HepG2 (cell line): ENCODE results near the gene AKAP8. TPM values are rescaled to one million over a fixed set of nuclear protein-coding genes. Genes with fewer than 3 reads are reported as not detected.

Source experiments
- ADNP ChIP-seq: sonication (generic); formaldehyde crosslinking; IDR thresholded peaks from 2 replicates; pipeline ENCODE4 v1.4.0; 2020; ENCODE audit warnings: missing genetic modification reagents
- CBX1 ChIP-seq: IDR thresholded peaks from one replicate; pipeline ENCODE4 v1.6.1; 2016; ENCODE audit warnings: antibody characterized with exemption, low read depth
- ETV5 ChIP-seq: IDR thresholded peaks from 2 replicates; pipeline ENCODE4 v1.6.1; 2018; ENCODE audit warnings: missing biosample characterization, missing genetic modification reagents, inconsistent platforms, borderline replicate concordance
- GATA4 ChIP-seq: sonication (generic); IDR thresholded peaks from 2 replicates; pipeline ENCODE4 v1.6.1; 2016; ENCODE audit warnings: antibody characterized with exemption, low read depth, borderline replicate concordance
- HNF1B ChIP-seq: sonication (generic); formaldehyde crosslinking; IDR thresholded peaks from 2 replicates; pipeline ENCODE4 v1.5.1; 2020; ENCODE audit warnings: mild to moderate bottlenecking, moderate library complexity, missing genetic modification reagents
- HOXA5 ChIP-seq: sonication (generic); formaldehyde crosslinking; IDR thresholded peaks from 2 replicates; pipeline ENCODE4 v1.4.0; 2020; ENCODE audit warnings: missing genetic modification reagents
- IRX3 ChIP-seq: sonication (generic); formaldehyde crosslinking; IDR thresholded peaks from 2 replicates; pipeline ENCODE4 v1.8.1; 2023; ENCODE audit warnings: mild to moderate bottlenecking, low read depth, missing genetic modification reagents, borderline replicate concordance
- MAF1 ChIP-seq: sonication (generic); formaldehyde crosslinking; IDR thresholded peaks from 2 replicates; pipeline ENCODE4 v1.5.0; 2020; ENCODE audit warnings: missing genetic modification reagents, borderline replicate concordance
- MLLT10 ChIP-seq: sonication (generic); formaldehyde crosslinking; IDR thresholded peaks from 2 replicates; pipeline ENCODE4 v1.4.0; 2020; ENCODE audit warnings: missing genetic modification reagents
- NFE2 ChIP-seq: sonication (generic); formaldehyde crosslinking; IDR thresholded peaks from 2 replicates; pipeline ENCODE4 v1.4.0; 2020; ENCODE audit warnings: missing genetic modification reagents
- NFRKB ChIP-seq: fragments of 450-650 bp; IDR thresholded peaks from 2 replicates; pipeline ENCODE4 v1.6.1; 2017
- NR1H2 ChIP-seq: sonication (generic); formaldehyde crosslinking; IDR thresholded peaks from 2 replicates; pipeline ENCODE4 v1.8.1; 2022; ENCODE audit warnings: low read depth, missing genetic modification reagents, borderline replicate concordance
- NR2F2 ChIP-seq: IDR thresholded peaks from 2 replicates; pipeline ENCODE4 v1.6.1; 2012; ENCODE audit warnings: low read depth, inconsistent platforms, borderline replicate concordance
- SPEN ChIP-seq: sonication (generic); formaldehyde crosslinking; IDR thresholded peaks from 2 replicates; pipeline ENCODE4 v1.5.1; 2020; ENCODE audit warnings: low read depth, mild to moderate bottlenecking, missing genetic modification reagents
- TBX3 ChIP-seq: fragments of 450-650 bp; IDR thresholded peaks from 2 replicates; pipeline ENCODE4 v1.6.1; 2017; ENCODE audit warnings: antibody characterized with exemption, mild to moderate bottlenecking, inconsistent platforms, borderline replicate concordance
- ZFP41 ChIP-seq: sonication (generic); formaldehyde crosslinking; IDR thresholded peaks from 2 replicates; pipeline ENCODE4 v1.4.0; 2020; ENCODE audit warnings: mild to moderate bottlenecking, missing genetic modification reagents, borderline replicate concordance
- ZNF225 ChIP-seq: sonication (generic); formaldehyde crosslinking; IDR thresholded peaks from 2 replicates; pipeline ENCODE4 v1.4.0; 2020; ENCODE audit warnings: mild to moderate bottlenecking, missing genetic modification reagents
- ZNF3 ChIP-seq: IDR thresholded peaks from 2 replicates; pipeline ENCODE4 v1.7.0; 2017; ENCODE audit warnings: inconsistent platforms
- ZNF335 ChIP-seq: sonication (generic); formaldehyde crosslinking; IDR thresholded peaks from 2 replicates; pipeline ENCODE4 v1.4.0; 2020; ENCODE audit warnings: missing genetic modification reagents
- ZNF33A ChIP-seq: sonication (generic); formaldehyde crosslinking; IDR thresholded peaks from 2 replicates; pipeline ENCODE4 v1.5.1; 2020; ENCODE audit warnings: missing genetic modification reagents, mild to moderate bottlenecking, moderate library complexity, borderline replicate concordance
- ZNF432 ChIP-seq: sonication (generic); formaldehyde crosslinking; IDR thresholded peaks from 2 replicates; pipeline ENCODE4 v1.5.0; 2020; ENCODE audit warnings: missing genetic modification reagents, mild to moderate bottlenecking, borderline replicate concordance
- ZNF510 ChIP-seq: sonication (generic); formaldehyde crosslinking; IDR thresholded peaks from 2 replicates; pipeline ENCODE4 v1.4.0; 2020; ENCODE audit warnings: low read depth, mild to moderate bottlenecking, missing genetic modification reagents
- ZNF678 ChIP-seq: sonication (generic); formaldehyde crosslinking; IDR thresholded peaks from 2 replicates; pipeline ENCODE4 v1.4.0; 2020; ENCODE audit warnings: mild to moderate bottlenecking, missing genetic modification reagents
- ZNF773 ChIP-seq: sonication (generic); formaldehyde crosslinking; IDR thresholded peaks from 2 replicates; pipeline ENCODE4 v1.4.0; 2020; ENCODE audit warnings: missing genetic modification reagents, borderline replicate concordance
- ZNF776 ChIP-seq: sonication (generic); formaldehyde crosslinking; IDR thresholded peaks from 2 replicates; pipeline ENCODE4 v1.4.0; 2020; ENCODE audit warnings: mild to moderate bottlenecking, missing genetic modification reagents
- ZSCAN25 ChIP-seq: sonication (generic); formaldehyde crosslinking; IDR thresholded peaks from 2 replicates; pipeline ENCODE4 v1.8.0; 2022; ENCODE audit warnings: mild to moderate bottlenecking, missing genetic modification reagents
- polyA plus RNA-seq, 8 experiments: library from polyadenylated mRNA; depleted of rRNA in 3 of 8; stranded (reverse) in 7 of 8; unstranded in 1 of 8; fragments of >200 nt; fragmentation: Illumina TruSeq in 4 of 8; extraction: Trizol in 4 of 8; gene quantifications; 2 replicates each; pipeline versions ENCODE4 v1.2.1 to v1.2.3, GENCODE V29; 2011 to 2016; ENCODE audit warnings: low read depth in 4 of 8, missing spikeins in 1 of 8, mixed read lengths in 1 of 8; ENCODE audit not compliant: insufficient read depth in 1 of 8
- total RNA-seq, 5 experiments: library from RNA; depleted of rRNA; stranded (reverse); fragments of >200 nt; fragmentation: Illumina TruSeq; extraction: Trizol; gene quantifications; 2 replicates each; pipeline ENCODE4 v1.2.3, GENCODE V29; 2016; ENCODE audit warnings: low read depth in 1 of 5
- TF ChIP-seq, protein P1 (sequence below): sonication (generic); formaldehyde crosslinking; IDR thresholded peaks from 2 replicates; pipeline ENCODE4 v1.8.1; 2023; ENCODE audit warnings: missing genetic modification reagents, inconsistent platforms, borderline replicate concordance
- TF ChIP-seq, protein P2 (sequence below): sonication (generic); formaldehyde crosslinking; IDR thresholded peaks from 2 replicates; pipeline ENCODE4 v1.5.0; 2020; ENCODE audit warnings: mild to moderate bottlenecking, missing genetic modification reagents, borderline replicate concordance

Gene AKAP8
- total and polyA plus RNA-seq, 2 of the 13 experiments (the other 11 are each of a cell fraction or from before 2014, with no cell fraction given): 15.9 to 22.1 TPM

- 0 out of 2 replicates have a peak, but pooled peaks have one; percentile 9 for TF ChIP-seq HNF1B (CRISPR knock-in tag)
- no peak; the same call in 1 of the 2 replicates for TF ChIP-seq SPEN
- TF ChIP-seq ZNF678 (CRISPR knock-in tag): no peak
- TF ChIP-seq ZFP41 (CRISPR knock-in tag): no peak
- no peak for TF ChIP-seq NFRKB
- no peak; the same call in 1 of the 2 replicates for TF ChIP-seq IRX3
- no peak for TF ChIP-seq MAF1
- TF ChIP-seq HOXA5 (CRISPR knock-in tag): no peak
- no peak for TF ChIP-seq NR1H2 (CRISPR knock-in tag)
- no peak for TF ChIP-seq NFE2 (CRISPR knock-in tag)
- no peak for TF ChIP-seq ZNF33A
- TF ChIP-seq ZNF432 (CRISPR knock-in tag): no peak
- TF ChIP-seq TBX3: no peak
- TF ChIP-seq ZSCAN25 (CRISPR knock-in tag): no peak
- TF ChIP-seq NR2F2: no peak
- TF ChIP-seq ZNF776 (CRISPR knock-in tag): no peak
- no peak for TF ChIP-seq ADNP (CRISPR knock-in tag)
- TF ChIP-seq, protein P1, sequence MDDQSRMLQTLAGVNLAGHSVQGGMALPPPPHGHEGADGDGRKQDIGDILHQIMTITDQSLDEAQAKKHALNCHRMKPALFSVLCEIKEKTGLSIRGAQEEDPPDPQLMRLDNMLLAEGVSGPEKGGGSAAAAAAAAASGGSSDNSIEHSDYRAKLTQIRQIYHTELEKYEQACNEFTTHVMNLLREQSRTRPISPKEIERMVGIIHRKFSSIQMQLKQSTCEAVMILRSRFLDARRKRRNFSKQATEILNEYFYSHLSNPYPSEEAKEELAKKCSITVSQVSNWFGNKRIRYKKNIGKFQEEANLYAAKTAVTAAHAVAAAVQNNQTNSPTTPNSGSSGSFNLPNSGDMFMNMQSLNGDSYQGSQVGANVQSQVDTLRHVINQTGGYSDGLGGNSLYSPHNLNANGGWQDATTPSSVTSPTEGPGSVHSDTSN (CRISPR knock-in tag): no peak
- no peak for TF ChIP-seq ZNF510
- TF ChIP-seq CBX1: no peak
- TF ChIP-seq GATA4: no peak
- TF ChIP-seq ETV5 (CRISPR knock-in tag): no peak
- TF ChIP-seq ZNF3 (CRISPR knock-in tag): no peak
- TF ChIP-seq ZNF773 (CRISPR knock-in tag): no peak
- no peak for TF ChIP-seq MLLT10 (CRISPR knock-in tag)
- TF ChIP-seq, protein P2, sequence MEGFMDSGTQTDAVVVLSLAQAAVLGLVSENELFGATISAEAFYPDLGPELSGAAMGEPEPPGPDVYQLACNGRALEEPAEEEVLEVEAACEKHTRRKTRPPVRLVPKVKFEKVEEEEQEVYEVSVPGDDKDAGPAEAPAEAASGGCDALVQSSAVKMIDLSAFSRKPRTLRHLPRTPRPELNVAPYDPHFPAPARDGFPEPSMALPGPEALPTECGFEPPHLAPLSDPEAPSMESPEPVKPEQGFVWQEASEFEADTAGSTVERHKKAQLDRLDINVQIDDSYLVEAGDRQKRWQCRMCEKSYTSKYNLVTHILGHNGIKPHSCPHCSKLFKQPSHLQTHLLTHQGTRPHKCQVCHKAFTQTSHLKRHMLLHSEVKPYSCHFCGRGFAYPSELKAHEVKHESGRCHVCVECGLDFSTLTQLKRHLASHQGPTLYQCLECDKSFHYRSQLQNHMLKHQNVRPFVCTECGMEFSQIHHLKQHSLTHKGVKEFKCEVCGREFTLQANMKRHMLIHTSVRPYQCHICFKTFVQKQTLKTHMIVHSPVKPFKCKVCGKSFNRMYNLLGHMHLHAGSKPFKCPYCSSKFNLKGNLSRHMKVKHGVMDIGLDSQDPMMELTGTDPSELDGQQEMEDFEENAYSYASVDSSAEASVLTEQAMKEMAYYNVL (CRISPR knock-in tag): no peak
- TF ChIP-seq ZNF335 (CRISPR knock-in tag): no peak
- 0 out of 2 replicates have a peak, but pooled peaks have one; percentile 43 for TF ChIP-seq ZNF225 (CRISPR knock-in tag)
These were observed 979 bp downstream of the AKAP8 start (continued) for GRCh38 chr19:15378534-15379082.
